ENCODE data around the gene ZFP92.
A peak's percentile ranks its signal among the peaks of the same experiment; 100 is the strongest.
"Not testable (repeated sequence)": the region's sequence is repeated elsewhere in the genome, so short reads cannot be mapped to it uniquely, and the experiment has no call there.

The ZFP92 gene

GRCh38 chrX:153411255-153411987 lies at the start of gene ZFP92:
Gene ZFP92 (plus strand): TSS chrX:153411472. CDS start chrX:153418323, 6,851 bp downstream.
- DNase-seq (ENCODE audit: low read depth) = no peak

- no peak for DNase-seq (ENCODE audit: low read depth)
Observed at GRCh38 chrX:153361781-153362397, 49.4 kb upstream of the ZFP92 start.

GRCh38 chrX:153365670-153366069 lies 45.6 kb upstream of the ZFP92 start:
- DNase-seq (ENCODE audit: low read depth) = no peak

- no peak for DNase-seq (ENCODE audit: low read depth)
Observed at GRCh38 chrX:153366119-153366518, 45.2 kb upstream of the ZFP92 start.

- no peak for DNase-seq (ENCODE audit: low read depth)
Observed at GRCh38 chrX:153366878-153367538, 44.3 kb upstream of the ZFP92 start.

- no peak for DNase-seq (ENCODE audit: low read depth)
Observed at GRCh38 chrX:153370293-153371055, 40.8 kb upstream of the ZFP92 start.

- DNase-seq (ENCODE audit: low read depth) = no peak
Observed at GRCh38 chrX:153371256-153371655, 40.0 kb upstream of the ZFP92 start.

- no peak for DNase-seq (ENCODE audit: low read depth)
Observed at GRCh38 chrX:153372949-153373348, 38.3 kb upstream of the ZFP92 start.

GRCh38 chrX:153374426-153374825 lies 36.8 kb upstream of the ZFP92 start:
- DNase-seq (ENCODE audit: low read depth) = no peak

- DNase-seq (ENCODE audit: low read depth) = no peak
Observed at GRCh38 chrX:153375571-153375970, 35.7 kb upstream of the ZFP92 start.

GRCh38 chrX:153377727-153378126 lies 33.5 kb upstream of the ZFP92 start:
- no peak for DNase-seq (ENCODE audit: low read depth)

GRCh38 chrX:153378607-153379006 lies 32.7 kb upstream of the ZFP92 start:
- no peak for DNase-seq (ENCODE audit: low read depth)

- DNase-seq (ENCODE audit: low read depth) = no peak
Observed at GRCh38 chrX:153379508-153379907, 31.8 kb upstream of the ZFP92 start.

- no peak for DNase-seq (ENCODE audit: low read depth)
Observed at GRCh38 chrX:153379971-153380581, 31.2 kb upstream of the ZFP92 start.

GRCh38 chrX:153380691-153381090 lies 30.6 kb upstream of the ZFP92 start:
- no peak for DNase-seq (ENCODE audit: low read depth)

GRCh38 chrX:153381684-153382532 lies 29.4 kb upstream of the ZFP92 start:
- peak; percentile 26 for DNase-seq (ENCODE audit: low read depth)

GRCh38 chrX:153382563-153383482 lies 28.4 kb upstream of the ZFP92 start:
- DNase-seq (ENCODE audit: low read depth) = no peak

GRCh38 chrX:153384390-153384789 lies 26.9 kb upstream of the ZFP92 start:
- DNase-seq (ENCODE audit: low read depth) = no peak

GRCh38 chrX:153384973-153385372 lies 26.3 kb upstream of the ZFP92 start:
- not testable (repeated sequence) for DNase-seq (ENCODE audit: low read depth)

GRCh38 chrX:153386097-153386496 lies 25.2 kb upstream of the ZFP92 start:
- DNase-seq (ENCODE audit: low read depth) = no peak
